NCI-H526 (cell line): Measurements from ENCODE around the gene MAST4.

ENCODE experiments used
- DNase-seq, 2 experiments: peaks; one replicate each; lab custom pipeline; 2025; lab: John Stamatoyannopoulos, UW

MAST4 gene

GRCh38 chr5:67090040-67090439 lies 493.8 kb downstream of the MAST4 start:
- DNase-seq = no peak

GRCh38 chr5:67090593-67090992 lies 494.4 kb downstream of the MAST4 start:
- DNase-seq = no peak

- DNase-seq = no peak
These were observed 496.3 kb downstream of the MAST4 start for GRCh38 chr5:67092535-67092934.

- DNase-seq = no peak
These were observed 497.1 kb downstream of the MAST4 start for GRCh38 chr5:67093279-67093678.

GRCh38 chr5:67094476-67095300 lies 498.5 kb downstream of the MAST4 start:
- DNase-seq = no peak

GRCh38 chr5:67095346-67096171 lies 499.4 kb downstream of the MAST4 start:
- DNase-seq = no peak

GRCh38 chr5:67098656-67099055 lies 502.5 kb downstream of the MAST4 start:
- DNase-seq = no peak

- DNase-seq = no peak
These were observed 504.1 kb downstream of the MAST4 start for GRCh38 chr5:67100301-67100700.

- no peak for DNase-seq
These were observed 506.5 kb downstream of the MAST4 start for GRCh38 chr5:67102708-67103107.

GRCh38 chr5:67104859-67105258 lies 508.7 kb downstream of the MAST4 start:
- no peak for DNase-seq

- no peak for DNase-seq
These were observed 509.1 kb downstream of the MAST4 start for GRCh38 chr5:67105270-67105669.

- no peak for DNase-seq
These were observed 510.6 kb downstream of the MAST4 start for GRCh38 chr5:67106626-67107342.

GRCh38 chr5:67111779-67112178 lies 515.6 kb downstream of the MAST4 start:
- no peak for DNase-seq

- no peak for DNase-seq
These were observed 519.1 kb downstream of the MAST4 start for GRCh38 chr5:67115246-67115645.

- DNase-seq = no peak
These were observed 519.6 kb downstream of the MAST4 start for GRCh38 chr5:67115817-67116216.

- DNase-seq = no peak
These were observed 521.9 kb downstream of the MAST4 start for GRCh38 chr5:67118050-67118620.

GRCh38 chr5:67119010-67119409 lies 522.8 kb downstream of the MAST4 start:
- no peak for DNase-seq

GRCh38 chr5:67120032-67120431 lies 523.8 kb downstream of the MAST4 start:
- no peak for DNase-seq

GRCh38 chr5:67123819-67124218 lies 527.6 kb downstream of the MAST4 start:
- no peak for DNase-seq

- no peak for DNase-seq
These were observed 528.4 kb downstream of the MAST4 start for GRCh38 chr5:67124556-67124955.

GRCh38 chr5:67127347-67127895 lies 531.2 kb downstream of the MAST4 start:
- peak in 1 of 2 experiments; percentile 41 for DNase-seq

- no peak for DNase-seq
These were observed 533.6 kb downstream of the MAST4 start for GRCh38 chr5:67129768-67130167.
